Myocyte (in vitro differentiated cells): Measurements from ENCODE around the gene HMG20B. TPM values are rescaled to one million over a fixed set of nuclear protein-coding genes. Genes with fewer than 3 reads are reported as not detected.

Experiments used
- DNase-seq: peaks from one replicate; pipeline ENCODE4 v3.0.0-alpha.2; 2012; ENCODE audit warnings: low read depth
- total RNA-seq: library from RNA; depleted of rRNA; stranded (reverse); fragments of >200 nt; gene quantifications from 2 replicates; pipeline ENCODE4 v1.2.3, GENCODE V29; 2014

The HMG20B gene
- total RNA-seq, 1 donor from 2014 or later, result 99.9 TPM

DNA sequence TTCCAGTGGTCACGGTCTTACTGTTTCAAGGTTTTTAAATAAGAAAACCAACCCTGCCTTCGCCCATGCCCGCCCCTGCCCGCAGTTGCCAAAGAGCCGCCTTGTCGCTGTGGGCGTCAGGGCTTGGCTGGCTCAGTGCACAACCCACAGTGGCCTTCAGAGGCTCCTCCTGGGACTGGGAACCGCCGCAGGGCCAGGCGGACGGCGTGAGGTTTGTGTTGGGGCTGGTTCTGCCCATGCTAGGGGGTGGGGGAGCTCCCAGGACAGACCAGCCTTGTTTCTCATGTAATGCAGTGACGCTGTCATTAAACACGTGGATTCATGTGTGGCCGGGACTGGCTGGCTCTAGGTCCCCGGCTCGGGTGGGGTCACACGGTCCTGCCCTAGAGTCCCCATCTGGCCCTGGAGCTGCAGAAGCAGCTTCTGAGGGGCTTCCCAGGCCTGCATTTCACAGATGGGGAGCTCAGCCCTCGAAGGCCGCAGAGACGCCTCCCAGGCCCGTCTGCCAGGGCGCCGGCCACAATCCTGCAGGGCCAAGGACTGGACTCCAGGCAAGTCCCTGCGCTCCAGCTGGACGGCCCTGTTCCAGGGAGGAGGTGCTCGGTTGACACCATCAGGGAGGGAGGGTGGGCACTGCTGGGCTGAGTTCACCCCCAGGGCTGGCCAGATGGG lies 36.2 kb upstream of the HMG20B start:
- no peak for DNase-seq

- DNase-seq, result no peak
These were observed 35.7 kb upstream of the HMG20B start for GRCh38 chr19:3537101-3537437.

DNA sequence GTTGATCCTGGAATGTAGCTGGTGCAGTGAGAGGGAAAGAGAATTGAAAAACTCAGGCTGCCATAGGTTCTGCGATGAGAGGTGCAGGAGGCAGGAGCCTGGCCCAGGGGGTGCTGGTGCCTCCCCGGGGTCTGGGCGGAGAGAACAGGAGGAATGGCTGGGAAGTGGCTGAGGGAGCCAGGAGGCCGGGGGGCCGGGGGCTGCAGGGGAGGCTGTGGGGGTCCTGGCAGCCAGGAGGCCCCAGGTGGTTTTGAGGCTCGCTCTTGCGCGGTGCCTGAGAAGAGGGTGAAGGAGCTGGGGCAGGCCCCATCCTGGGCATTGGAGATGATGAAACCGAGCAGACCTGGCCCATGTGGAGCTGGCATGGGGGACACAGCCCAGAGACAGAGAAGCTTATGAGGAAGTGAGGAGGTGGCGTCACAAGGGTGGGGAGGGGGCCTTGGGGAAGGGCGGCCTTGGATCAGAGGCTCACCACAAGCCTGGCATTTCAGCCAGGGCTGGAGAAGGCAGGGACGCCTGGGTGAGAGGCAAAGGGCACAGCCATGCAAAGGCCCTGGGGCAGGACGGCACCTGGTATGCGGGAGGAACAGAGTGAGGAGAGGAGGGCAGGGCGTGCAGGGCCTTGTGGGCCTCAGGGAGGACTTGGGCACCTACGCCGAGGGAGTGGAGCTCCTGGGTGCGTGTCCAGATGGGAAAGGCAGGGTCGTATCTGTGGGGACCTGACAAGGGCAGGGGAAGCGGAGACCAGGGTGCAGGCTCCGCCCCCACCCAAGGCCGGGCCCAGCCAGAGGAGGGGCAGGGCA lies 35.1 kb upstream of the HMG20B start:
- no peak for DNase-seq

GRCh38 chr19:3538258-3538929 lies 34.4 kb upstream of the HMG20B start:
- DNase-seq, result no peak

GRCh38 chr19:3538965-3539755 lies 33.6 kb upstream of the HMG20B start, which contains the start of gene TEKTIP1:
TEKTIP1 (plus strand) TSS chr19:3539174; CDS start chr19:3539178, 4 bp downstream.
- peak; percentile 55 for DNase-seq

GRCh38 chr19:3539756-3540118 lies 33.0 kb upstream of the HMG20B start:
- DNase-seq, result no peak

GRCh38 chr19:3543150-3544057 lies 29.3 kb upstream of the HMG20B start:
- peak; percentile 37 for DNase-seq

DNA sequence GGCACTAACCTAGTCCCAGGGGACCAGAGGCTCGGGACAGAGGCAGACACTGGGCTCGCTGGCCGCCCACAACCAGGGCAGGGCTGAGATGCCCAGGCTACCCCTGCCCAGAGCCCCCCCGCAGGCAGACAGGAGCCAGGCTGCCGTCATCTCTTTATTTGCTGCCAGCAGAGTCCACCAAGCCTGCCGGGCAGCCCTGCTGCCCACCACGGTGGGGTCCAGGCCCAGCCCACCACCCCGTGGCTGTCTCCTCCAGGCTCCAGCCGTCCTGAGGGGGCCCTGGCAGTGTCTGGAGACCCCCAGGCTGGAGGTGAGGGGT lies 28.7 kb upstream of the HMG20B start:
- no peak for DNase-seq

GRCh38 chr19:3544742-3545668 lies 27.7 kb upstream of the HMG20B start:
- peak; percentile 56 for DNase-seq

DNA sequence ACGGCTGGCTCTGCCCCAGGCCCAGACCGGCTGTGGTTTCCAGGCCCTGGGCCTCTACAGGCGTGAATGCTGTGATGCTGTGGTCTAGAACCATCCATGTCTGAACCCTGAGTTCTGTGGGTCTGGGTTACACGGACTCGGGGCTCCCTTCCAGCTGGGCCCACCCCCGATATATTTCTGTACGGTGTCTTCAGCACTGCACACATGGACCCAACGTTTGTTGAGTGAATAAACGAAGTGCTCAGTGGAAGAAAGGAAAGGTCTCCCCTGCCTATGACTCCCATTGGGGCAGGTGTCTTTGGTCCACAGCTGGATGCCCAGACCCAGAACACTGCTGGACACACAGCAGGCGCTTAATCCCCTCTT lies 27.1 kb upstream of the HMG20B start:
- DNase-seq, result no peak

DNA sequence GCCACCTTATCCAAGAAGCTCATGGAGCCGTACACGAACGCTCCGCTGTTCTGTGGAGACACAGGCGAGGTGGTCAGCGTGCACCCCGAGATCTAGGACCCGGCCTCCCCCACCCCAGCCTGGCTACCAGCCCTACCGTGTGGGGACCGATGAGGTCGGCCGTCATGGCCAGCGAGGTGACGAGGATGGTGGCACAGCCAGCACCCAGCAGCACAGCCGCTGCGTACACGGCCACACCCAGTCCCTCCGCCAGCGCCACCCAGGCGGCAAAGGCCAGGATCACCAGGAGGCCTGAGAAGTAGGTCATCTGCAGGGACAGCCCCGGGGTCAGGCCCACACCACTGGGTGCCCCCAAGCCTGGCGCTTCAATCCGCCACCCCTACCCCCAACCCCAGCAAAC lies 26.6 kb upstream of the HMG20B start:
- DNase-seq, result no peak

GRCh38 chr19:3547301-3547731 lies 25.4 kb upstream of the HMG20B start:
- DNase-seq, result no peak

DNA sequence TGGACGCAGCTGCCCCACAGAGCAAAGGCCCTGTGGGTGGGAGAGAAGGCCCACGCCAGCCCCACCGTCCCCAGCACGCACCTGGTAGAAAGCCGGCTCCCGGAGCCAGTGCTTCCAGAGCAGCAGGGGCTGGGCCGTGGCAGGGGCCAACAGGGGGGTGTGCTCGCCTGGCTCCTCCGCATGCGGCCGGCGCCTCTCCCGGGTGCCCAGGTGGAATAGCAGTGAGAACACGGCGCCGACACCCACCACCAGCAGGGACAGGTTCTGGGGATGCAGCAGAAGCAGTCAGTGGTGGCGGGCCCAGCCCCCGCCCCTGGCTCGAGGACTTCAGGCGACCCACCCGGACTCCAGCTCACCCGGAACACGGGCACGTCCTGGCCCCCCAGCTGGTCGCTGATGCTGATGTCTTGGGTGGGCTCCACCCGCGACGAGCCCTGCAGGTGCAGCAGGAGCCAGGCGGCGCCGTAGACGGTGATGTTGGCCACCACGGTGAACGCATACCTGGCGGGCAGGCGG lies 24.9 kb upstream of the HMG20B start:
- no peak for DNase-seq

- DNase-seq, result no peak
These were observed 24.1 kb upstream of the HMG20B start for GRCh38 chr19:3548606-3549005.

- no peak for DNase-seq
These were observed 22.9 kb upstream of the HMG20B start for GRCh38 chr19:3549816-3550215.

GRCh38 chr19:3550947-3551791 lies 21.6 kb upstream of the HMG20B start:
- no peak for DNase-seq

- no peak for DNase-seq
These were observed 21.0 kb upstream of the HMG20B start for GRCh38 chr19:3551792-3552095.

DNA sequence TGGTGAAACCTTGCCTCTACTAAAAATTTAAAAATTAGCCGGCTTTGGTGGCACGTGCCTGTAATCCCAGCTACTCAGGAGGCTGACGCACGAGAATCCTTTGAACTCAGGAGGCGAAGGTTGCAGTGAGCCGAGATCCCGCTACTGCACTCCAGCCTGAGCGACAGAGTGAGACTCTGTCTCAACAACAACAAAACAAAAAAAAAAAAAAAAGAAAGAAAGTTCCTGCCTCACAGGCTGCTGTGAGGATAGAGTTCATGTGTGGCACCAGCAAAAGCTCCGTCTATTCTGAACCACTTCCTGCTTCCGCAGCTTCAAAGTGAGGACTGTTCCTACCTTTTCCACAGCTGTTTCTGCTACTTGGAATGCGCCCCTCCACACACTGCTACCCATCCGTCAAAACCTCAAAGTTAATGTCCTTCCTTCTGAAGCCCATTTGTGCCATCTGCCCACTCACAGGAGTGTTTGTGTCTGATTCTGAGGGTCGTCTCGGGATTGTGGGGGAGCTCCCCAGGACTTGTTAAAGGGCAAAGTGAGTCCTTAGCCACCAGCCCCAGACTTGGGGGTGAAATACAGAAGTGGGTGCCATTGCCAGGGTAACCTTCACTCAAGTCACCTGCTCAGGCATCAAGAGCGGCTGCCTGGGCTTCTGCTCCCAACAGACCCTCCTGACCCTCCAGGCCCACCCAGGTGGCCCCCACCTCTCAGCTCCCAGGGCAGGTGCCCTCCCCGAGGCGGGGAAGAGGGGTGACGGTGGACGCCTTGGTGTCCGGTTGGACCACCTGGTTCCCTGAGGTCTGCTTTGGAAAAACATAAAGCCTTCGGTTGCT lies 18.3 kb upstream of the HMG20B start:
- DNase-seq, result no peak
